Gastrocnemius medialis (tissue), 4 donors: ENCODE data around the gene ITGB2. TPM values are rescaled to one million over a fixed set of nuclear protein-coding genes. Genes with fewer than 3 reads are reported as not detected.
A peak's percentile ranks its signal among the peaks of the same experiment; 100 is the strongest.

Experiments used
- ATAC-seq, 2 donors: fragments of 150-250 bp; one replicate each; pipeline ENCODE4 v1.9.1; 2016
- DNase-seq, 2 donors: peaks; one replicate each; pipeline ENCODE4 v3.0.0-alpha.2; 2019
- H3K27ac ChIP-seq, 4 donors: fragments of 200-600 bp; sonication (generic); 1 replicate in 1 of 4; 2 replicates in 3 of 4; pipeline ENCODE4 v1.5.1; 2016 to 2018; ENCODE audit warnings: mild to moderate bottlenecking in 2 of 4, moderate library complexity in 1 of 4
- H3K27me3 ChIP-seq, 3 donors: fragments of 200-600 bp; sonication (generic) in 2 of 3; 1 replicate in 1 of 3; 2 replicates in 2 of 3; pipeline versions ENCODE4 v1.5.1 to v1.6.0; 2016 to 2019; ENCODE audit warnings: mild to moderate bottlenecking in 1 of 3, moderate library complexity in 1 of 3
- H3K36me3 ChIP-seq, 2 donors: fragments of 200-600 bp; sonication (generic) in 1 of 2; one replicate each; pipeline ENCODE4 v1.5.1; 2017 to 2018
- H3K4me1 ChIP-seq, 2 donors: fragments of 200-600 bp; sonication (generic) in 1 of 2; one replicate each; pipeline ENCODE4 v1.5.1; 2016 to 2017; ENCODE audit warnings: mild to moderate bottlenecking in 2 of 2
- H3K4me3 ChIP-seq, 4 donors: fragments of 200-600 bp; sonication (generic) in 3 of 4; 1 replicate in 1 of 4; 2 replicates in 3 of 4; pipeline ENCODE4 v1.5.1; 2016 to 2019; ENCODE audit warnings: mild to moderate bottlenecking in 2 of 4
- H3K9me3 ChIP-seq, 3 donors: fragments of 200-600 bp; sonication (generic) in 2 of 3; 1 replicate in 1 of 3; 2 replicates in 2 of 3; pipeline ENCODE4 v1.5.1; 2016 to 2019
- POLR2A ChIP-seq, 2 donors: fragments of 450-650 bp; IDR thresholded peaks; one replicate each; pipeline ENCODE4 v1.6.1; 2017; ENCODE audit warnings: antibody characterized with exemption in 2 of 2, mild to moderate bottlenecking in 2 of 2, moderate library complexity in 2 of 2
- in situ Hi-C, 4 donors: fragments of 200-750 bp; cut with MboI; loops; one replicate each; pipeline versions ENCODE4 v1.15.0 to v1.8.0; 2017; ENCODE audit warnings: low sequenced_read_pairs in 4 of 4
- intact Hi-C: fragments of 100-400 bp; cut with DNase I; formaldehyde crosslinking; loops from one replicate; pipeline ENCODE4 v1.15.1; 2023; ENCODE audit warnings: low total_unique reads
- total RNA-seq, 4 donors: library from RNA; depleted of rRNA; stranded (reverse); fragments of >200 nt; gene quantifications; one replicate each; pipeline versions ENCODE4 v1.1.0 to v1.2.3, GENCODE V29; 2016
- TF ChIP-seq, protein P1 (sequence below), 5 experiments: fragments of 450-650 bp in 3 of 5; fragments of 200-600 bp in 2 of 5; sonication (generic) in 2 of 5; IDR thresholded peaks in 4 of 5; conservative IDR thresholded peaks in 1 of 5; 1 replicate in 4 of 5; 2 replicates in 1 of 5; pipeline ENCODE4 v1.5.1; 2016 to 2019; ENCODE audit warnings: antibody characterized with exemption in 5 of 5, mild to moderate bottlenecking in 3 of 5, moderate library complexity in 3 of 5

The ITGB2 gene
- total RNA-seq, 4 donors from 2014 or later, result 10.9 to 41.7 (median 27.4) TPM

GRCh38 chr21:44848821-44849521, 71.7 kb downstream of the ITGB2 start:
- intact Hi-C loops (no loop called here), in situ Hi-C loops (no loop called here)
- Histone ChIP-seq H3K36me3 (peaks cover 0 to 31% of the 10 kb centered on the region in 2 donors), H3K4me3 (no peak overlapping the region), H3K27me3 (peaks cover 0 to 7% (median 7%) of the 10 kb centered on the region in 3 donors), H3K27ac (no peak overlapping the region), H3K9me3 (no peaks in the 10 kb centered on the region), H3K4me1 (peaks cover 33 to 35% of the 10 kb centered on the region in 2 donors)
- ATAC-seq (no peak), DNase-seq (no peak)
- no peak for TF ChIP-seq POLR2A (IDR thresholded peaks at IDR 0.05)
- TF ChIP-seq, protein P1, sequence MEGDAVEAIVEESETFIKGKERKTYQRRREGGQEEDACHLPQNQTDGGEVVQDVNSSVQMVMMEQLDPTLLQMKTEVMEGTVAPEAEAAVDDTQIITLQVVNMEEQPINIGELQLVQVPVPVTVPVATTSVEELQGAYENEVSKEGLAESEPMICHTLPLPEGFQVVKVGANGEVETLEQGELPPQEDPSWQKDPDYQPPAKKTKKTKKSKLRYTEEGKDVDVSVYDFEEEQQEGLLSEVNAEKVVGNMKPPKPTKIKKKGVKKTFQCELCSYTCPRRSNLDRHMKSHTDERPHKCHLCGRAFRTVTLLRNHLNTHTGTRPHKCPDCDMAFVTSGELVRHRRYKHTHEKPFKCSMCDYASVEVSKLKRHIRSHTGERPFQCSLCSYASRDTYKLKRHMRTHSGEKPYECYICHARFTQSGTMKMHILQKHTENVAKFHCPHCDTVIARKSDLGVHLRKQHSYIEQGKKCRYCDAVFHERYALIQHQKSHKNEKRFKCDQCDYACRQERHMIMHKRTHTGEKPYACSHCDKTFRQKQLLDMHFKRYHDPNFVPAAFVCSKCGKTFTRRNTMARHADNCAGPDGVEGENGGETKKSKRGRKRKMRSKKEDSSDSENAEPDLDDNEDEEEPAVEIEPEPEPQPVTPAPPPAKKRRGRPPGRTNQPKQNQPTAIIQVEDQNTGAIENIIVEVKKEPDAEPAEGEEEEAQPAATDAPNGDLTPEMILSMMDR (IDR thresholded peaks at IDR 0.05 in 4 of 5, conservative IDR thresholded peaks at IDR 0.05 in 1 of 5), result no peak

DNA sequence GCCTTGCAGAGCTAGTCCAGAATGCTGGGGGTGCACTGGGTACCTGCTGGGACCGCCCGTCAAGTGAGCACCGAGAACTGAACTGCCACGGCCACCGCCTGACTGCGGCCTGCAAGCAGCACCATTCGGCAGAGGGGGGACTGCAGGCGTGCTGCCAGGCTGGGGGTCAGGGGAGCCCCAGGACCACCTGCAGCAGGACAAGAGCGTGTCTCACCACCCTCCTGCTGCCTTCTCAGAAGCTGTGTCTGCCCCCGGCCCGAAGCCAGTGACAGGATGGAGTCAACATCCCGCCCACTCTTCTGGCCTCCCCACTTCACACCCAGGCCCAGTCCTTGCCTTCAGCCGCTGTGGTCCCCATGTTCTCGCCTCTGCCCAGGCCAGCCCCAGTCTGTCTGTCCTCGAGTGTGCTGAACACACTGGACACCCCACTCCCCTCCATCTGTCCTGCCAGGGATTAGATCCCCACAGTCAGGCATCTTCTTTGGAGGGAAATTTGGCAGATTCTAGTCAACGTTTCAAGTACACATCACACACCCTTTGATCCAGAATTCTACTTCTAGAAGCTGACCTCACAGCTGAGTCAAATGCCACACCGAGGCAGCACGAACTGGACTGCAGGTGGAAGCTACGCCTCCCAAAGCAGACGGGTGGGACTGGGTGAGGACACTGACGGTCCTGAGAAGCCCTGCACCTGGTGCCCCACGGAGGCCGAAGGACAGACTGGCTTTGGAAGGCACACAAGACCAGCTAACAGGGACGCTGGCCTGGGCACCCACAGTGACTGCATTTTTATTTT, 73.2 kb downstream of the ITGB2 start:
- Histone ChIP-seq H3K4me1 (peaks cover 23 to 27% of the 10 kb centered on the region in 2 donors), H3K9me3 (no peaks in the 10 kb centered on the region), H3K27me3 (peaks cover 0 to 13% (median 9%) of the 10 kb centered on the region in 3 donors), H3K27ac (no peak overlapping the region), H3K36me3 (peaks cover 0 to 30% of the 10 kb centered on the region in 2 donors), H3K4me3 (no peak overlapping the region)
- TF ChIP-seq, protein P1 (IDR thresholded peaks at IDR 0.05 in 4 of 5, conservative IDR thresholded peaks at IDR 0.05 in 1 of 5), result no peak
- no peak for TF ChIP-seq POLR2A (IDR thresholded peaks at IDR 0.05)
- ATAC-seq, result no peak
- DNase-seq, result no peak
- intact Hi-C loops (no loop called here), in situ Hi-C loops (no loop called here)

- ATAC-seq, result peak; percentile 41 to 48
- Histone ChIP-seq H3K36me3 (peaks cover 0 to 30% of the 10 kb centered on the region in 2 donors), H3K9me3 (no peaks in the 10 kb centered on the region), H3K27ac (peak overlapping the region in 3 of 4 donors; percentile 26 to 43 (median 41)), H3K4me1 (peaks cover 23 to 27% of the 10 kb centered on the region in 2 donors), H3K27me3 (peaks cover 7 to 13% (median 13%) of the 10 kb centered on the region in 3 donors), H3K4me3 (peak overlapping the region in 3 of 4 donors; percentile 28 to 54 (median 32))
- TF ChIP-seq, protein P1 (IDR thresholded peaks at IDR 0.05 in 4 of 5, conservative IDR thresholded peaks at IDR 0.05 in 1 of 5), result no peak
- TF ChIP-seq POLR2A (IDR thresholded peaks at IDR 0.05), result no peak
- intact Hi-C loops, result no loop called here
- in situ Hi-C loops, result no loop called here
- DNase-seq, result peak in 1 of 2 donors; percentile 58
Measured at GRCh38 chr21:44846485-44847260, 74.0 kb downstream of the ITGB2 start.

GRCh38 chr21:44846224-44846484, 74.5 kb downstream of the ITGB2 start:
- intact Hi-C loops (no loop called here), in situ Hi-C loops (no loop called here)
- H3K4me1 ChIP-seq, result peaks cover 22 to 23% of the 10 kb centered on the region in 2 donors
- H3K36me3 ChIP-seq, result peaks cover 0 to 28% of the 10 kb centered on the region in 2 donors
- DNase-seq (no peak), ATAC-seq (no peak)
- TF ChIP-seq POLR2A (IDR thresholded peaks at IDR 0.05), result no peak
- TF ChIP-seq, protein P1 (IDR thresholded peaks at IDR 0.05 in 4 of 5, conservative IDR thresholded peaks at IDR 0.05 in 1 of 5), result no peak
- H3K27ac ChIP-seq, result peak overlapping the region in 3 of 4 donors; percentile 26 to 43 (median 41)
- H3K9me3 ChIP-seq, result no peaks in the 10 kb centered on the region
- peak overlapping the region; percentile 21 to 54 (median 30) for H3K4me3 ChIP-seq
- H3K27me3 ChIP-seq, result peaks cover 8 to 13% (median 13%) of the 10 kb centered on the region in 3 donors
